Measurements from ENCODE around the gene TP53RK.

The TP53RK gene

GRCh38 chr20:46657137-46657536 lies 32.1 kb downstream of the TP53RK start:
- DNase-seq: no peak

DNA sequence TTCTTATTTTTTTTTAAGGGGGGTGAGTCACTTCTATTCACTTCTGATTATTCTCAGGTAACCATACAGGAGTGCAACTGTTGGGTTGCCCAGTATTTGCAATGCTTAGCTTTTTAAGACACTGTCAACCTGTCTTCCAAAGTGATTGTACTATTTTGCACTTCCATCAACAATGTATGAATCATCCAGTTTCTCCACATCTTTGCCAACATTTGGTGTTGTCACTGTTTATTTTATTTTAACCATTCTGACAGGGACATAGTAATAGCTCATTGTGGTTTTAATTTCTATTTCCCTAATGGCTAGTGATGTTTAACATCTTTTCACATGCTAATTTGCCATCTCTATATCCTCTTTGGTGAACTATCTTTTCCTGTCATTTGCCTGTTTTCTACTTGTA lies 36.5 kb downstream of the TP53RK start:
- DNase-seq: no peak

GRCh38 chr20:46651091-46651962 lies 37.9 kb downstream of the TP53RK start, which contains the start of gene SLC13A3:
Gene SLC13A3 (minus strand): TSS chr20:46651459. CDS start chr20:46651421, 38 bp downstream.
- DNase-seq: no peak

GRCh38 chr20:46650575-46651090 lies 38.6 kb downstream of the TP53RK start:
- DNase-seq: no peak

DNA sequence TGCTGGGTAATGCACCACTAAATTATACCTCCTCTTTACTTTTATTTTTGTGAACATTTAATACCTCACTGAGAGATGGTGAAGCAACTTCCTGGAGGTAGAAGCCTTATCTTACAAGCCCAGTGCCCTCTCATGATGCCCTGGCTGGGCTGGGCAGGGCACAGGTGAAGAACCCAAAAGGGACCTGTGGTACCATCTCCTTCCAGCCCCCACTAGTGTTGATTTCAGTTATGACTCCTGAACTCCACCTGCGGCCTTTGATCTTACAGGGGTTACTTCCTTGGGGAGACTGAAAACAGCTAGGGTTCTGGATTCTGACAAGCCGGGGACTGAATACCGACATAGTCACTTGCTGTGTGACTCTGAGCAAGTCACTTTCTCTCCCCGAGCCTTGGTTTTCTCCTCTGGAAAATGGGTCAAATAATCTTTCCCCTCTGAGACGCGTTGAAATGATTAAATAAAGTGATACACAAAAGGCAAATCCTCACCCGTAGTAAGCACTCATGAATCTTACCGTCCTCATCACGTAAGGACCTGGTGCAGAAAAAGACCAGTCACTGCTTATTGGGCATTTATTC lies 39.2 kb downstream of the TP53RK start:
- DNase-seq: no peak

DNA sequence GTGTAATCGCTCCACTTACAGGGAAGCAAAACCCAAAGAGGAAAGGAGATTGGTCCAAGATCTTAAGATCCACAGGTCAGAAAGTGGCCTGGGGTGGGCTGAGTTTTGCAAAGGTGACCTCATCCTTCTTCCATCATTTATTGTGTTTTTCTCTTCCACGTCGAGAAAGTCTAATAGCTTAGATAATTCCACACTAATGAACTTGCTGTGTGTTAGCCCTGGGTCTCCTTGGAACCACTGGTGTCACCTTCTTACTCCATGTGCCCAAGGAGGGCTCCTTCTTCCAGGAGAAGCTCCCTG lies 39.6 kb downstream of the TP53RK start:
- DNase-seq: no peak

DNA sequence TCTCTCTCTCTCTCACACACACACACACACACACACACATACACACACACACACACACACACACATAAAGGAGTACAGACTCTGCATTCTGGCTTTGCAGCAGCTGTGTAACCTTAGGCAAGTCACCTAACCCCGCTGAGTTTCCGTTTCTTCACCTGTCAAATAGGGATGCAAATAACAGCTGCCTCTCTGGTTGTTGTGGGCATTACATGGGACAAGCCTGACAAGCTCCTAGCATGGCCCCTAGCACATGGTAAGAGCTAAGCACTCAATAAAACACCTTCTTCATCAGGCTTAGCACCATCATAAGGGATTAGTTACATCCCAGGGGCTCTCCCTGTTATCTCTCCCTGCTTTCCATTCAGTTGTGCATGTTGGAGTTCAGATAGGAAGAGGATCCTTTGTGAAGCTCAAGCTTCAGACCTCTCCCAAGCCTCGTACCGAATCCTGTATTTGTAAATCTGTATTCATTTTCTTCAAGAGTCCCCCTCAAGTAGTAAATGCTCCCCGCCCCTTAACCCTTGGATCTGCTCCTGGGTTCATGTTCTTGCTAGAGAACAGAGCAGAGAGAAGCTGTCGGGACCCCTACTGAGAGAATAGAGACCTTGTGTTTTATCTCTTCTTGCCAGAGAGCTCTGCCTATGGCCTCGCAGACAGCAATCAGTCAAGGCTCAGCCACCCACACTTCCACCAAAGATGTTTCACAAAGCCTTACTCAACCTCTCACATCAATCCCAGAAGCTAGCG lies 40.2 kb downstream of the TP53RK start:
- DNase-seq: no peak

- DNase-seq: no peak
Measured at GRCh38 chr20:46647469-46647868, 41.8 kb downstream of the TP53RK start.

DNA sequence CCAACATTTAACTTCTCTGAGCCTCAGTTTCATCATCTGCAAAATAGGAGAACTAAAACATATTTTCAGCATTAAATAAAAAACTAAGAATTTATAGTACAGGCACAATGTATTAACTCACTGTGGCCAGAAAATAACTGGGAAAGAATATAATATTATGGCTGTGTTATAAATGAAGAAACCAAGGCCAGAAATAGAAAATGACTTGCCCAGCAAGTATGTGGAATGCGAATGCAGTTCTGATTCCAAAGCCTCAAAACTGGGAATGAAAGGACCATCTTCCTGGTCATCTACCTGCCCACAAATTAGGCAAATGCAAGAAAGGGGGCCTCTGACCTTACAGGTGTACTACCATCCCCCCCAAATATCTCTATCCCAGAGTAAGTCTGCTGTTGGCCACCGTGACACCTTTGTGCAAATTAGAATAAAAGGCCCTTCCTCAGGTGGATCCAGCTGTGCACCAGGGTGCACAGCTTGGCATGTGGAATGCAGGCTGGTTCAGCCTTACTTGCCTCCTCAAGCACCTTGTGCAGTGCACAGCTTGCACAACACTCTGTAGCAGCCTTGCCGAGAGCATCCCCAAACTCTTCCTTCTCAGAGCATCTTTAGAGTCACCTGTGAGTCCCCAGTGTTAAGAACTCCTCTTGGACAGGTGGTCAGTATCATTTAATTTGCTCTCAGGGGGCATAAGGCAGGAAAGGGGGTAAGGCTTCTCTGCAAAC lies 42.4 kb downstream of the TP53RK start:
- no peak for DNase-seq

DNA sequence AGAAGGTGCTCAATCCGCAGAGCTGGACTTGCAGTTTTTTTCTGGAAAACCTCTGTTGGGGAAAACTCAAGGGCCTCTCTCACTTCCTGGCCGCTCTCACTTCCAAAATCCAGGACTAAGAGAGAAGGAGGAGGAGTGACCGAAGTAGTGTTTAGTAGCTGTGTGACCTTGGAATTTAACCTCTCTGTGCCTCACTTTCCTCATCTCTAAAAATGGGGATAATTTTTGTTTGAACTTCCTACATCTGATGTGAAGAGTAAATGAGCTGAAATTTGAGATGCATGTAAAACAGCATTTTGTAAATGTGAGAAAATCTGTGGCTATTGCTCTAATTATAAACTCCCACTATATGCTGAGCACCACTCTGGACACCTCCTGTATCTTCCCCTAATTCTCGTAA lies 43.1 kb downstream of the TP53RK start:
- no peak for DNase-seq

- no peak for DNase-seq
Measured at GRCh38 chr20:46644733-46645132, 44.5 kb downstream of the TP53RK start.

DNA sequence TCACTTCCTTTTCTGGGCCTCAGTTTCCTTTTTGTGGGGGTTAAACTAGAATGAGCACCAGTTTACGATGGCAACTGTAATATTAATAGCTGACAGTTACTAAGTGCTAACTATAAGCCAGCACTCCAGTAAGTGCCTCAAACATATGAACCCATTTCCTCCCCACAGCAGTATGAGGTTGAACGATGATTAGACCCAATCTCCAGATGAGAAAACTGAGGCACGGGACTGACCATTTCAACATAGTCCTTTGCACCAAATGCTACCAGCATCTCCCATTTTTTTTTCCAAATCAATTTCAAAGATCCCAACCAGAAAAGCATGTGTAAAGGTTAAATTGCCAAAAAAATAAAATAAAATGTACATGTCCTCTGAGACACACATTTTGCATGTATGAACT lies 45.1 kb downstream of the TP53RK start:
- DNase-seq: no peak

DNA sequence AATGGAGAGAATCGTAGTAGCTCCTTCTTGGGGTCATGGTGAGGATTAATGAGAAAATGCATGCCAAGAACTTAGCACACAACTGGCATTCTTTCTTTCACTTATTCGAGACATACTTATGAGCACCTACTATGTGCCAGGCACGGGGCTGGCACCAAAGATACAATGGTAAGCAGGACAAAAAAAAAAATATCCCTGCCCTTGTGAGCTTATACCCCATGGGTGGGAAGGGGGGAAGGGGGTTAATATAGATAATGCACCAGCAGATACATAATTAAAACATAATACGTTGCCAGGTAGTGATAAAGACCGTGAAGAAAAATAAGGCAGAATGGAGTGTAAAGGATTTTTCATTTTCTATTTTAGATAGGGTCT lies 46.3 kb downstream of the TP53RK start:
- no peak for DNase-seq

DNA sequence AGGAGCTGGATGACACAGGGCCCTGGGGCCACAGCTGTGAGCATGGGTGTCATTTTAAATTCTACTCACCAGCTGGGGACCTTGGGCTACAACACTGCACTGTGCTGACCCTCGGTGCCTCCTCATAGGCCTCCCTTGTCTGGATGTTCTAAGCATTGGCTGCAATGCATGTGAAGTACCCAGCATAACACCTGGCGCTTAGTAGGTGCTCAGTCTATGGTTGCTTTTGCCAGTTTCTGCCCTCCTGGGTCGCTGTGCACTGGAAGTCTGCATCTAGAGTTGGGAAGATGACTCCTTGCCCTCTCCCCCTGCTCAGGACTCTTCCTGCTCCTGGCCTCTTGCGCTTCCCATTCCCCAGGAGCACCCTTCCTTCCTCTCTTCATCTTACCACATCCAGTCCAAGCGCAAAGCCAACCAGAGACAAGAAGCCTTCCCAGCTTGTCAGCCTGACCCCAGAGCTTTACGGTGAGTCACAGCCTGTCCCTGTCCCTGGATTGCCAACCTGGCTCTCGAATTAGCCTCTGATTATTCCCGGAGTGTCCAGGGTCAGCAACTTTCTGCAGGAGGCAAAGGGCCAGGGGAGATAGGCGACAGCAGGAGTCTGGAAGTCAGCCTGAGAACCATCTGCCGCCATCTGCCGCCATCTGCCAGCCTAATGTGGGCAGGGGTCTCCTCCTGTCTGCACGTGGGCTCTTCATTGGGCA lies 46.8 kb downstream of the TP53RK start:
- no peak for DNase-seq

DNA sequence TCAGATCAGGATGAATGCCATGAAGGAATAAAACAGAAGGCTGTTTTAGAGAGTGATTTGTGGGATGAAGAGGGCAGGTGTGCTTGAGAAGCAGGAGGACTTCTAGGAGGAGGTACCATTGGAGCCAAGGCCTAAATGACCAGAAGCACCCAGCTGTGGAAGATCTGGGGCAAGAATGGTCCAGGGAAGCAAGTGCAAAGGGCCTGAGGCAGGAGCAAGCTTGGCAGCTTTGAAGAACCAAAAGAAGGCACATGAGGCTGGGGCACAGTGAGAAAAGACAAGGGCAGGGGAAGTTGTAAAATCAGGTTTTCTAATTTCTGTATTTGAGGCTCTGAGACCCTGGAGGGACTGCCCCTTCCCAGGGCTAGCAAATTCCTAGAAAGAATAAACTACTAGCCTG lies 47.8 kb downstream of the TP53RK start:
- no peak for DNase-seq

DNA sequence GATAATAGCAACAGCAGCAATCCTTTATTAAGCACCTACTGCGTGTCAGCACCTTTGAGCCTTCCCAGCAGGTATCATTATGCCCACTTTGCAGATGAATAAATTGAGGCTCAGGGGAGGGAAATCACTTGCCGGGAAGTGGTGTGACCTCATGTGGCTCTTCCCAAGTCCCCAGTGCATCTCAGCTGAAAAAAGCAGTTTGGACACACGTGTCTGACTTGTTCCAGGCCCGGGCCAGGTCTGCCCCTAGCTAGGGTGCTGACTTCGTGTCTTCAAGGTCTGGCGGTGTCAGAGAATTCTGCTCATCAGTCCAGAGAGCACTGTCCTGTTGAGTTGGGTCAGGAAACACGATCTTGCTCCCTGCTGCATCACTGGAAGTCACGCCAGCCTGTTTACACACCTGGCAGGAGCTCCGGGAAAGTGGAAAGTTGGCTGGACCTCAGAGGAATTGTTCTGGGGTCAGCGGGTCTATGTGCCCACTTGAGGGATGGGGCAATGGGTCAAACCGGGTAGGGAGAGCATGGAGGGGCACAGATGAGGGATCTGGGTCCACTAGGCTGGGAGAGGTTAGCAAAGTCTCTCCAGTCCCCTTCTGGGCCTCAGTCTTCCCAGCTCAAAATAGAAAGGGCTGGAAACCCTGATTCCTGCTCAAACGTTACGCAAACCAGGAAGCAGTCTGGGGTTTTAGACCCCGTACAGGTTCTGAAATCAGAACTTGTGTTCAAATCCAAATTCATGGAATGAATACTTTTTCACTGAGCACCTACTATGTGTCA lies 48.5 kb downstream of the TP53RK start:
- no peak for DNase-seq

DNA sequence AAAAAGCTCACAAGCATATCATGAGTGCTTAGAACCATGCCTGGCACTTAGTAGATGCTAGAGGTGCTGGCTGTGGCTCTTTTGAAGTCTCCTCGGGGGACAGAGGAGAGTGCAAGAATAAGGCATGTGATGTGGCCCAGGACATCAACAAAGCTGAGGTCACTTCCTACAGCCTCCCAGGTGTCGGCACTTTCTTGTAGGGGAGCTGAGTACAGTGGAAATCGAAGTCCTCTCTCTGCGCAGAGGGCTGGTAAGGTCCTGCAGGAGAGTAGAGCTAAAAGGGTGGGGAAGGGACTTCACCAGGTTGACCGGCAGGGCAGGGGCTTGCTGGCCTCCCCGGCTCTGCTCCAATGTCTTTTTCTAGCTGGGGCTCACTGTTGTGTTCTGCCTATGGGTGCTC lies 49.2 kb downstream of the TP53RK start:
- DNase-seq: no peak

DNA sequence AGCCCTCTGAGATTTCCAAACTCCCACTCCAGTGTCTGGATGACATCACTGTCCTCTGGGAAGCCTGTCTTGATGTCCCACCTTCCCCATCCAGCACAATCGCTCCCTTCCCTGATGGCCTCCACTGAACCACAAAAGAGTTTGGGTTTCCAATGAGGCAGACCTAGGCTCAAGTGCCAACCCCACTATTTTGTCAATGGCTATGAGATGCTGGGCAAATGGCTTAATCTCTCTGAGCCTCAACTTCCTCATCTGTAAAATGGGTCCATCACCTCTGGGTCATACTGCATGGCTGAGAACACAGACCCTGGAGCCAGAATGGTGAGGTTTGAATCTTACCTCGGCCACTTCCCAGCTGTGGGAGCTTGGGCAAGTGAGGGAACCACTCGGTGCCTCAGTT lies 49.7 kb downstream of the TP53RK start:
- no peak for DNase-seq

DNA sequence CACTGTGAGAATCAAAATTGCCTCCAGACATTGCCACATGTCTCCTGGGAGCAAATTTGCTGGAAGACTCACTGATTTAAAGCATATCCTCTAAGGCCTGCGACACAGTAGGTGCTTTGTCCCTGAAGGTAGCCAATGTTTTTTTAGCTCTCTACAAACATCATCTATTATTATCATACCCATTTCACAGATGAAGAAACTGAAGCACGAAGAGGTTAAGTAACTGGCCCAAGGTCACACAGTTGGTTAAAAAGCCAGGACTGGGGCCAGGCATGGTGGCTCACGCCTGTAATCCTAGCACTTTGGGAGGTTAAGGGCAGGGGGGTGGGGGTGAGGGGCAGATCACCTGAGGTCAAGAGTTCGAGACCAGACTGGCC lies 50.4 kb downstream of the TP53RK start:
- DNase-seq: no peak

DNA sequence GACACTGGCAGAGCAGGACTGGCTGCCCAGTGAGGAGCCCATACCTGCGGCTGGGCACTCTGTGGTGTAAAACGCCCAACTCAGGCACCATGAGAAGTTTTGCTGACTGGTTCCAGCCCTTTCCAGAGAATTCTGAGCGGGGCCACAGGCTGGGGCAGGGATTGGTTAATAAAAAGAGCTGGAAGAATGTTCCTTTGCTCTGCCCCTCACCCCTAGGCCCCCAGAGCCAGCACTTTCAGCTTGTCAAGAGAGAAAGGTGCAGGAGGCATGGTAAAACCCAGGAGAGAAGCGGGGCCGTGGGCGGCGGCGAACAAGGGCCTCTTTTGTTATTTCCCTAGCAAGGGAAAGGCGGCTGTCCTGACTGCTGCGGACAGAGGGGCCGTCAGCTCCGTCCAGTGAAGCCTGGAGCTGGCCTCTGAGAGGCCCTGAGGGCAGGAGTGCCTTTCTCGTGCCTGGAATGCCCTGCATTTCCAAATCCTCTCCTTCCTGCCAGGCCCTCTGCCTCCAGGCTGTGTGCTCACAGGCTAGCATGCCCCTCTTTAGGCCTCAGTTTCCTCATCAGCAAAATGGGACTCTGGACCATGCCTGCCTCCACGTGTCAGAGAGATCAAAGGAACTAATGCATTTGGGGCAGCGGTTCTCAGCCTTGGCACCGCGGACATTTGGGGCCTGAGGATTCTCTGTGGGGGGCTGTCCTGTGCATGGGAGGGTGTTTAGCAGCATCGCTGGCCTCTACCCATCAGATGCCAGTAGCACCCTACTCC lies 50.9 kb downstream of the TP53RK start:
- DNase-seq: no peak

Data from CD4-positive, alpha-beta T cell treated with Interleukin-15 for 1 hour (primary cell).